ENCODE data around the gene KCNH6.

KCNH6 gene

DNA sequence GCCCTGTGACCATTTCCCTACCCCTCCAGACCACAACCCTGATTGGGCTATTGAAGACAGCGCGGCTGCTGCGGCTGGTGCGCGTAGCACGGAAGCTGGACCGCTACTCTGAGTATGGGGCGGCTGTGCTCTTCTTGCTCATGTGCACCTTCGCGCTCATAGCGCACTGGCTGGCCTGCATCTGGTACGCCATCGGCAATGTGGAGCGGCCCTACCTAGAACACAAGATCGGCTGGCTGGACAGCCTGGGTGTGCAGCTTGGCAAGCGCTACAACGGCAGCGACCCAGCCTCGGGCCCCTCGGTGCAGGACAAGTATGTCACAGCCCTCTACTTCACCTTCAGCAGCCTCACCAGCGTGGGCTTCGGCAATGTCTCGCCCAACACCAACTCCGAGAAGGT lies 12.5 kb downstream of the KCNH6 start:
- TF ChIP-seq, protein P1, sequence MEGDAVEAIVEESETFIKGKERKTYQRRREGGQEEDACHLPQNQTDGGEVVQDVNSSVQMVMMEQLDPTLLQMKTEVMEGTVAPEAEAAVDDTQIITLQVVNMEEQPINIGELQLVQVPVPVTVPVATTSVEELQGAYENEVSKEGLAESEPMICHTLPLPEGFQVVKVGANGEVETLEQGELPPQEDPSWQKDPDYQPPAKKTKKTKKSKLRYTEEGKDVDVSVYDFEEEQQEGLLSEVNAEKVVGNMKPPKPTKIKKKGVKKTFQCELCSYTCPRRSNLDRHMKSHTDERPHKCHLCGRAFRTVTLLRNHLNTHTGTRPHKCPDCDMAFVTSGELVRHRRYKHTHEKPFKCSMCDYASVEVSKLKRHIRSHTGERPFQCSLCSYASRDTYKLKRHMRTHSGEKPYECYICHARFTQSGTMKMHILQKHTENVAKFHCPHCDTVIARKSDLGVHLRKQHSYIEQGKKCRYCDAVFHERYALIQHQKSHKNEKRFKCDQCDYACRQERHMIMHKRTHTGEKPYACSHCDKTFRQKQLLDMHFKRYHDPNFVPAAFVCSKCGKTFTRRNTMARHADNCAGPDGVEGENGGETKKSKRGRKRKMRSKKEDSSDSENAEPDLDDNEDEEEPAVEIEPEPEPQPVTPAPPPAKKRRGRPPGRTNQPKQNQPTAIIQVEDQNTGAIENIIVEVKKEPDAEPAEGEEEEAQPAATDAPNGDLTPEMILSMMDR (IDR thresholded peaks at IDR 0.05; ENCODE audit: low read depth, low read length, missing control alignments), result no peak
- H3K4me3 ChIP-seq (ENCODE audit: low read depth, low read length), result no peak overlapping the region
- DNase-seq (ENCODE audit: low read depth), result no peak

DNA sequence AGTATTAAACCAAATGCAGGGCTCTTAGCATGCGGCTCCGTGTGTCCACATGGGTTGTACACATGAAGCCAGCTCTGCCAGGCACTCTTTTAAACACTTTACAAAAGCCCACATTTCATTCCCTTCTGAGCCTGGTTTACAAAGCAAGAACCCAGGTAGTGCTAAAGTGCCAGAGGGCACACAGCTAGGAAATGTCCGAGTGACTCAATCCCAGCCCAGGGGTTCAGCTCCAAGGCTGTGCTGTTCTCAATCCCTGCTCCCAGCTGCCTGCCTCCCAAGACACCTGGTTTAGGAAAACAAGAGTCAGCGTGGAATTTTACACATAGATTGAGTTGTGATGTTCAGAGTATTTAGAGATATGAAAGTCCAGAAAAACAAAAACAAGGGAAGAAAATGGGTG lies 13.8 kb downstream of the KCNH6 start:
- TF ChIP-seq, protein P1 (IDR thresholded peaks at IDR 0.05; ENCODE audit: low read depth, low read length, missing control alignments), result no peak
- DNase-seq (ENCODE audit: low read depth), result no peak
- no peak overlapping the region for H3K4me3 ChIP-seq (ENCODE audit: low read depth, low read length)

DNA sequence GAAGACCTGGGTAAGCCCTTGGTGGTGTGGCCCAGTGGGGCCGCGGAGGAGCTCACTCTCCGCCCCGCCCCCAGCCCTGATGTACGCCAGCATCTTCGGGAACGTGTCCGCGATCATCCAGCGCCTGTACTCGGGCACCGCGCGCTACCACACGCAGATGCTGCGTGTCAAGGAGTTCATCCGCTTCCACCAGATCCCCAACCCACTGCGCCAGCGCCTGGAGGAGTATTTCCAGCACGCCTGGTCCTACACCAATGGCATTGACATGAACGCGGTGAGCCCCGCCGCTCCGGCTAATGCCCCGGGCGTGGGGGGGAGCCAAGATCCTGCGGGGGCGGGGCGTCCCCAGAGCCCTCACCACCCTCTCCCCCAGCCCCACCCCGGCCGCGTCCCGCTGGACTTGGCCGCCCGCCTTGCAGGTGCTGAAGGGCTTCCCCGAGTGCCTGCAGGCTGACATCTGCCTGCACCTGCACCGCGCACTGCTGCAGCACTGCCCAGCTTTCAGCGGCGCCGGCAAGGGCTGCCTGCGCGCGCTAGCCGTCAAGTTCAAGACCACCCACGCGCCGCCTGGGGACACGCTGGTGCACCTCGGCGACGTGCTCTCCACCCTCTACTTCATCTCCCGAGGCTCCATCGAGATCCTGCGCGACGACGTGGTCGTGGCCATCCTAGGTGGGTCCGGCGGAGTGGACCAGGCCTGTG lies 15.0 kb downstream of the KCNH6 start:
- DNase-seq (ENCODE audit: low read depth), result no peak
- no peak overlapping the region for H3K4me3 ChIP-seq (ENCODE audit: low read depth, low read length)

DNA sequence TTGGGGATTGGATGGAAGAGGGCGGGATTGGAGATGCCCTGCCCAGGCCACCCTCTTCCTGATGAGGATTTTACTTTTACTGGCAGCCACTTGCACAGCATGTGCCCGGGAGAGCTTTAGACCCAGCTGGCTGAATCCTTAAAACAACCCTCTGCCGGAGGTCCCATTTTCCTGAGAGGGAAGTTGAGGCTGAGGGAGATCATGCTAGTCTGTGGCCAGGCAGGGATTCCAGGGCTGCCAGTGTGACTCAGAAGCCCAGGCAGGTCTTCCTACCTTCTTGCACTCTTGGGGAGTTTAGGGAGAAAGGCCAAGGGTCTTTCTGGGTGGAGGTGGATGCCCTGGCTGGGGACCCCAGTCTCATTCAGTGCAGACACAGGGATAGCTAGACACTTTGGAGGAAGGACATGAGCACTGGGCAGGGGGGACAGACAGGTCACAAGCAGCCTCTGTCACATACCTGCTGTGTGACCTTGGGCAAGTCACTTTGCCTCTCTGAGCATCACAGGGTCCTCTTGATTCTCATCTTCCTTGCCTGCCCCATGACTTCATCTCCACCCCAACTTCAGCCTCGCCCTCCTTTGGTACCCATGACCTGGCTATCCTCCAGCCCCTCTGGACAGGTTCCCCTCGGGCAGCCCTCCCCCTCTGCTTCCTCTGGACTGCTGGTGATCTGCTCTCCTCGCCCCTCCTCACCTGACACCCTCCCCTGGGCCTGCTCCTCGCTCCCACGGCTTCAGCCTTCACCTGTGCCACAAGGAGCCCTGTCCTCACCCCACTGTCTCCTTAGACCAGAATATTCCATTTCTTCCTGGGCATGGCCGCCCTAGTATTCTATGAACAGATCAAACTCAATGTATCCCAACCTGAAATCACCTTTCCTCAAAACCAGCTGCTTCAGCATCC lies 15.8 kb downstream of the KCNH6 start:
- DNase-seq (ENCODE audit: low read depth), result no peak

More for the DNA sequence above, 15.0 kb downstream of the KCNH6 start:
- TF ChIP-seq, protein P1 (IDR thresholded peaks at IDR 0.05; ENCODE audit: low read depth, low read length, missing control alignments), result no peak

DNA sequence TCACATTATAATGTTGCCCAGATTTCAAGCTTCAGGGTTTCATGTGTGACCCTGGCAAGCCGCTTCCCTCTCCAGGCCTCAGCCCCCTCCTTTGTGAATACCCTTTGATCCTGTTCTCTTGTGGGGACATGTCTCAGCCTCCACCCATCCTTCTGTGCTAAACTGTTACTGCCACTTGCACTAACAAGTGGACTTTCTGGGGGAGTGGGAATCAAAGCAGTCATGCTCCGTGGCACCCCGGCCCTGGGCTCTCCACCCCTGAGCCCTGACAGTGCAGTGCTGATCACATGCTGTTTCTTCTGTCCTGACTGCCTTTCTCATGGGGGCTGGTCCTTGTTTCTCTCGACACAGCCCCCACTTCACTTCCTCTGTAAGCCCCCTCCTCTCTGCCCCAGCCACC lies 17.4 kb downstream of the KCNH6 start:
- TF ChIP-seq, protein P1 (IDR thresholded peaks at IDR 0.05; ENCODE audit: low read depth, low read length, missing control alignments), result no peak
- H3K4me3 ChIP-seq (ENCODE audit: low read depth, low read length), result no peak overlapping the region
- no peak for DNase-seq (ENCODE audit: low read depth)

More for the DNA sequence above, 15.8 kb downstream of the KCNH6 start:
- TF ChIP-seq, protein P1 (IDR thresholded peaks at IDR 0.05; ENCODE audit: low read depth, low read length, missing control alignments), result no peak
- H3K4me3 ChIP-seq (ENCODE audit: low read depth, low read length), result no peak overlapping the region

DNA sequence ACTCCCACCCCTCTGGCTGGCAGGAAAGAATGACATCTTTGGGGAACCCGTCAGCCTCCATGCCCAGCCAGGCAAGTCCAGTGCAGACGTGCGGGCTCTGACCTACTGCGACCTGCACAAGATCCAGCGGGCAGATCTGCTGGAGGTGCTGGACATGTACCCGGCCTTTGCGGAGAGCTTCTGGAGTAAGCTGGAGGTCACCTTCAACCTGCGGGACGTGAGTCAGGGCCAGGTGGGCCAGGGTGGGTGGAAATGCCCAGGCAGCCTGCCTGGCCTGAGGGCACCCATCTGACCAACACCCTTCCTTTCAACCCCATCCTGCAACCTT lies 19.0 kb downstream of the KCNH6 start:
- no peak for DNase-seq (ENCODE audit: low read depth)
- H3K4me3 ChIP-seq (ENCODE audit: low read depth, low read length), result no peak overlapping the region
- TF ChIP-seq, protein P1 (IDR thresholded peaks at IDR 0.05; ENCODE audit: low read depth, low read length, missing control alignments), result no peak
